ENCODE data around the gene AGAP1.

GRCh38 chr2:235839226-235839625 is 345.4 kb downstream of the AGAP1 start:
- TF ChIP-seq CTCF (conservative IDR thresholded peaks at IDR 0.05; ENCODE audit: low read length): no peak
- TF ChIP-seq EZH2phosphoT487 (IDR thresholded peaks at IDR 0.05; ENCODE audit: borderline replicate concordance, low read depth, low read length): no peak

All from OCI-LY7 (cell line).